ENCODE measurements around the gene CEMIP. TPM values are rescaled to one million over a fixed set of nuclear protein-coding genes. Genes with fewer than 3 reads are reported as not detected.

CEMIP gene
- total RNA-seq, 4 donors from 2014 or later, result 3.4 to 9.7 (median 4.9) TPM

- DNase-seq (ENCODE audit: low spot score in 2 of 2), result no peak
- intact Hi-C loops (cut with DNase I; ENCODE audit: low total_unique reads), result no loop called here
- WGBS, 2 donors, result 30 to 37% methylated on average over 8 of the region's 8 CpGs
- H3K4me3 ChIP-seq (ENCODE audit: low read depth, poor library complexity, severe bottlenecking), result no peak overlapping the region
- TF ChIP-seq POLR2A (IDR thresholded peaks at IDR 0.05), result no peak
- TF ChIP-seq CTCF (IDR thresholded peaks at IDR 0.05), result no peak
Measured at GRCh38 chr15:80856809-80857377, 77.7 kb downstream of the CEMIP start.

GRCh38 chr15:80861731-80862170 lies 82.6 kb downstream of the CEMIP start:
- intact Hi-C loops (cut with DNase I; ENCODE audit: low total_unique reads), result no loop called here
- DNase-seq (ENCODE audit: low spot score in 2 of 2), result no peak
- no peak overlapping the region for H3K4me3 ChIP-seq (ENCODE audit: low read depth, poor library complexity, severe bottlenecking)
- TF ChIP-seq CTCF (IDR thresholded peaks at IDR 0.05) (no peak), POLR2A (IDR thresholded peaks at IDR 0.05) (no peak)
- WGBS, 2 donors, result 59 to 60% methylated on average over 5 of the region's 5 CpGs

- DNase-seq (ENCODE audit: low spot score in 2 of 2), result no peak
- intact Hi-C loops (cut with DNase I; ENCODE audit: low total_unique reads), result no loop called here
- no peak overlapping the region for H3K4me3 ChIP-seq (ENCODE audit: low read depth, poor library complexity, severe bottlenecking)
- 75 to 84% methylated on average over 4 of the region's 4 CpGs for WGBS, 2 donors
- no peak for TF ChIP-seq CTCF (IDR thresholded peaks at IDR 0.05)
- no peak for TF ChIP-seq POLR2A (IDR thresholded peaks at IDR 0.05)
Measured at GRCh38 chr15:80864666-80865065, 85.5 kb downstream of the CEMIP start.

GRCh38 chr15:80866936-80867335 lies 87.8 kb downstream of the CEMIP start:
- intact Hi-C loops (cut with DNase I; ENCODE audit: low total_unique reads), result no loop called here

DNA sequence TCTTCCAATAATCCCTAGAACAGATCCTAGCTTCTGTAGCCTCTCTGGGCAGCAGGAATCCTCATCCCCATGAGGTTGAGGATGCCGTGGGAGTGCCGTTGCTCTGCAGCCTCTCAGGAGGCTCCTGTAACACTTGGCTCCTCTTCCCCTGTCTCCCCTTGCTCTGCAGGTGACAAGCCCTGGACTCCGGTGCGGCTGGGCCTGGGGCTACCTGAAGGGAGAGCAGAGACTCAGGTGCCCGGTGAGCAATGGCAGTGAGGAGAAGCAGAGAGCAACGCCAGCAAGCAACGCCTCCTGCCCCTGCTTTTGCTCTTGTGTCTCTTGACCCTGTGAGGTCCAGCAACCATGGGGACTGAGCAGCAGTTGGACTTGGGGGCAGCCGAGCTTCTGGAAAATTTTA lies 91.2 kb downstream of the CEMIP start:
- intact Hi-C loops (cut with DNase I; ENCODE audit: low total_unique reads), result no loop called here
- 85 to 91% methylated on average over 4 to 8 of the region's 8 CpGs for WGBS, 2 donors
- DNase-seq (ENCODE audit: low spot score in 2 of 2), result no peak
- TF ChIP-seq POLR2A (IDR thresholded peaks at IDR 0.05), result no peak
- no peak for TF ChIP-seq CTCF (IDR thresholded peaks at IDR 0.05)
- H3K4me3 ChIP-seq (ENCODE audit: low read depth, poor library complexity, severe bottlenecking), result no peak overlapping the region

More at GRCh38 chr15:80866936-80867335, 87.8 kb downstream of the CEMIP start:
- WGBS, 2 donors, result 59 to 65% methylated on average over 2 of the region's 2 CpGs
- TF ChIP-seq CTCF (IDR thresholded peaks at IDR 0.05) (no peak), POLR2A (IDR thresholded peaks at IDR 0.05) (no peak)
- no peak for DNase-seq (ENCODE audit: low spot score in 2 of 2)
- H3K4me3 ChIP-seq (ENCODE audit: low read depth, poor library complexity, severe bottlenecking), result no peak overlapping the region

- 71 to 73% methylated on average over 5 of the region's 5 CpGs for WGBS, 2 donors
- no peak for TF ChIP-seq POLR2A (IDR thresholded peaks at IDR 0.05)
- peak in 1 of 2 donors; percentile 34 for DNase-seq (ENCODE audit: low spot score in 2 of 2)
Measured at GRCh38 chr15:80870893-80871292, 91.7 kb downstream of the CEMIP start.

More at GRCh38 chr15:80870893-80871292, 91.7 kb downstream of the CEMIP start:
- H3K4me3 ChIP-seq (ENCODE audit: low read depth, poor library complexity, severe bottlenecking), result no peak overlapping the region
- intact Hi-C loops (cut with DNase I; ENCODE audit: low total_unique reads), result no loop called here

Data from lower leg skin (tissue), 4 donors.